HepG2 (cell line): ENCODE results near the gene UBR7. TPM values are rescaled to one million over a fixed set of nuclear protein-coding genes. Genes with fewer than 3 reads are reported as not detected.

Experiments used
- CBFB ChIP-seq: sonication (generic); formaldehyde crosslinking; IDR thresholded peaks from 2 replicates; pipeline ENCODE4 v1.4.0; 2020; ENCODE audit warnings: missing genetic modification reagents
- ESRRA ChIP-seq: sonication (generic); formaldehyde crosslinking; IDR thresholded peaks from 2 replicates; pipeline ENCODE4 v1.5.1; 2020; ENCODE audit warnings: mild to moderate bottlenecking, low read depth, missing genetic modification reagents
- NFRKB ChIP-seq: fragments of 450-650 bp; IDR thresholded peaks from 2 replicates; pipeline ENCODE4 v1.6.1; 2017
- PAF1 ChIP-seq: IDR thresholded peaks from 2 replicates; pipeline ENCODE4 v1.6.1; 2016; ENCODE audit warnings: missing genetic modification reagents, missing compliant biosample characterization
- PRPF4 ChIP-seq: fragments of 200-400 bp; formaldehyde crosslinking; IDR thresholded peaks from 2 replicates; pipeline ENCODE4 v1.6.1; 2016; ENCODE audit warnings: low read length, low read depth; ENCODE audit not compliant: poor library complexity, severe bottlenecking
- SETDB1 ChIP-seq: sonication (generic); formaldehyde crosslinking; IDR thresholded peaks from 2 replicates; pipeline ENCODE4 v1.5.1; 2020; ENCODE audit warnings: missing genetic modification reagents, mild to moderate bottlenecking, borderline replicate concordance
- SOX5 ChIP-seq: IDR thresholded peaks from 2 replicates; pipeline ENCODE4 v1.6.1; 2016; ENCODE audit warnings: borderline replicate concordance
- SRF ChIP-seq: IDR thresholded peaks from 2 replicates; pipeline ENCODE4 v1.6.1; 2011; ENCODE audit warnings: mild to moderate bottlenecking, low read depth, low read length, moderate library complexity
- ZKSCAN8 ChIP-seq: IDR thresholded peaks from 2 replicates; pipeline ENCODE4 v1.6.1; 2016; ENCODE audit warnings: borderline replicate concordance, missing genetic modification reagents, missing compliant biosample characterization
- ZNF121 ChIP-seq: sonication (generic); formaldehyde crosslinking; IDR thresholded peaks from 2 replicates; pipeline ENCODE4 v1.5.0; 2020; ENCODE audit warnings: mild to moderate bottlenecking, missing genetic modification reagents
- ZNF296 ChIP-seq: sonication (generic); formaldehyde crosslinking; conservative IDR thresholded peaks from 2 replicates; pipeline ENCODE4 v1.5.0; 2020; ENCODE audit warnings: mild to moderate bottlenecking, missing genetic modification reagents
- ZNF44 ChIP-seq: sonication (generic); formaldehyde crosslinking; IDR thresholded peaks from 2 replicates; pipeline ENCODE4 v1.5.1; 2020; ENCODE audit warnings: mild to moderate bottlenecking, missing genetic modification reagents
- ZNF746 ChIP-seq: sonication (generic); formaldehyde crosslinking; IDR thresholded peaks from 2 replicates; pipeline ENCODE4 v1.8.0; 2022; ENCODE audit warnings: mild to moderate bottlenecking, missing genetic modification reagents
- ZNF772 ChIP-seq: sonication (generic); formaldehyde crosslinking; IDR thresholded peaks from 2 replicates; pipeline ENCODE4 v1.5.0; 2020; ENCODE audit warnings: mild to moderate bottlenecking, missing genetic modification reagents
- polyA plus RNA-seq, 8 experiments: library from polyadenylated mRNA; depleted of rRNA in 3 of 8; stranded (reverse) in 7 of 8; unstranded in 1 of 8; fragments of >200 nt; fragmentation: Illumina TruSeq in 4 of 8; extraction: Trizol in 4 of 8; gene quantifications; 2 replicates each; pipeline versions ENCODE4 v1.2.1 to v1.2.3, GENCODE V29; 2011 to 2016; ENCODE audit warnings: low read depth in 4 of 8, missing spikeins in 1 of 8, mixed read lengths in 1 of 8; ENCODE audit not compliant: insufficient read depth in 1 of 8
- total RNA-seq, 5 experiments: library from RNA; depleted of rRNA; stranded (reverse); fragments of >200 nt; fragmentation: Illumina TruSeq; extraction: Trizol; gene quantifications; 2 replicates each; pipeline ENCODE4 v1.2.3, GENCODE V29; 2016; ENCODE audit warnings: low read depth in 1 of 5
- TF ChIP-seq, protein P1 (sequence below): sonication (generic); formaldehyde crosslinking; IDR thresholded peaks from 2 replicates; pipeline ENCODE4 v1.4.0; 2020; ENCODE audit warnings: missing genetic modification reagents, borderline replicate concordance
- TF ChIP-seq, protein P2 (sequence below): sonication (generic); formaldehyde crosslinking; conservative IDR thresholded peaks from 2 replicates; pipeline ENCODE4 v1.4.0; 2020; ENCODE audit warnings: mild to moderate bottlenecking, missing genetic modification reagents, moderate library complexity

UBR7 gene
- total and polyA plus RNA-seq, 2 of the 13 experiments (the other 11 are each of a cell fraction or from before 2014, with no cell fraction given) = 11.0 to 19.7 TPM

DNA sequence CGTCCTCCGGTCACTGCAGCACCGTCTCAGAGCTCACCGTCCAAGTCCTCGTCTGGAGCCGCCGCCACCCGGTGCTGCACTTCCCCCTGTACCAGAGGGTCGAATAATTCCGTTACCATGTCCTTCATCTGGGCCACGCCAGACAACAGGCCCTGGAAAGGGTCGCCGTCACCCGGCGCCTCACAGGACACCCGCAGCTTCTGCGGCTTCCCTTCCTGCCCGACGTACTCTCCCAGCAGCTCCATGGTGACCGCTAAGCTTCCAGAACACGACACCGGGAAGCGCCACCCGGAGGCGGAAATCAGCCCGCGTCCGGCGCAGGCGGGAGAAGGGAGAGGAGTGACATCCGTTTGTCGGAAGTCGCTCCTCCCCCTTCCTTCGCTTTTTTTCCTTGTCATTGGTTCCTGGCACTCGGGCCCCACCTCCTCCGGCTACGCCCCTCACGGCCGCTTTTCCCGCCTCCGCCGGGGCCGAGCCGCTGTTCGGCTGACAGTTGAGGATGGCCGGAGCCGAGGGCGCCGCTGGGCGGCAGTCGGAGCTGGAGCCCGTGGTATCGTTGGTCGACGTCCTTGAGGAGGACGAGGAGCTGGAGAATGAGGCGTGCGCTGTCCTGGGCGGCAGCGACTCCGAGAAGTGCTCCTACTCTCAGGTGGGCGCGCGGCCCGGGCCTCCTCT is at the start of gene UBR7, which contains the start of gene GON7 (continued):
- peak; percentile 31 for TF ChIP-seq SOX5 (CRISPR knock-in tag)
- TF ChIP-seq SETDB1 = no peak
- no peak for TF ChIP-seq ZNF121 (CRISPR knock-in tag)
- no peak for TF ChIP-seq ZNF296 (CRISPR knock-in tag)
- TF ChIP-seq, protein P1, sequence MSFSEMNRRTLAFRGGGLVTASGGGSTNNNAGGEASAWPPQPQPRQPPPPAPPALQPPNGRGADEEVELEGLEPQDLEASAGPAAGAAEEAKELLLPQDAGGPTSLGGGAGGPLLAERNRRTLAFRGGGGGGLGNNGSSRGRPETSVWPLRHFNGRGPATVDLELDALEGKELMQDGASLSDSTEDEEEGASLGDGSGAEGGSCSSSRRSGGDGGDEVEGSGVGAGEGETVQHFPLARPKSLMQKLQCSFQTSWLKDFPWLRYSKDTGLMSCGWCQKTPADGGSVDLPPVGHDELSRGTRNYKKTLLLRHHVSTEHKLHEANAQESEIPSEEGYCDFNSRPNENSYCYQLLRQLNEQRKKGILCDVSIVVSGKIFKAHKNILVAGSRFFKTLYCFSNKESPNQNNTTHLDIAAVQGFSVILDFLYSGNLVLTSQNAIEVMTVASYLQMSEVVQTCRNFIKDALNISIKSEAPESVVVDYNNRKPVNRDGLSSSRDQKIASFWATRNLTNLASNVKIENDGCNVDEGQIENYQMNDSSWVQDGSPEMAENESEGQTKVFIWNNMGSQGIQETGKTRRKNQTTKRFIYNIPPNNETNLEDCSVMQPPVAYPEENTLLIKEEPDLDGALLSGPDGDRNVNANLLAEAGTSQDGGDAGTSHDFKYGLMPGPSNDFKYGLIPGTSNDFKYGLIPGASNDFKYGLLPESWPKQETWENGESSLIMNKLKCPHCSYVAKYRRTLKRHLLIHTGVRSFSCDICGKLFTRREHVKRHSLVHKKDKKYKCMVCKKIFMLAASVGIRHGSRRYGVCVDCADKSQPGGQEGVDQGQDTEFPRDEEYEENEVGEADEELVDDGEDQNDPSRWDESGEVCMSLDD = 0 out of 2 replicates have a peak, but pooled peaks have one; percentile 28
- no peak for TF ChIP-seq SRF
- peak; percentile 25; the same call in 1 of the 2 replicates for TF ChIP-seq ZKSCAN8
- TF ChIP-seq ZNF746 (CRISPR knock-in tag) = peak; percentile 27; the same call in 1 of the 2 replicates
- TF ChIP-seq, protein P2, sequence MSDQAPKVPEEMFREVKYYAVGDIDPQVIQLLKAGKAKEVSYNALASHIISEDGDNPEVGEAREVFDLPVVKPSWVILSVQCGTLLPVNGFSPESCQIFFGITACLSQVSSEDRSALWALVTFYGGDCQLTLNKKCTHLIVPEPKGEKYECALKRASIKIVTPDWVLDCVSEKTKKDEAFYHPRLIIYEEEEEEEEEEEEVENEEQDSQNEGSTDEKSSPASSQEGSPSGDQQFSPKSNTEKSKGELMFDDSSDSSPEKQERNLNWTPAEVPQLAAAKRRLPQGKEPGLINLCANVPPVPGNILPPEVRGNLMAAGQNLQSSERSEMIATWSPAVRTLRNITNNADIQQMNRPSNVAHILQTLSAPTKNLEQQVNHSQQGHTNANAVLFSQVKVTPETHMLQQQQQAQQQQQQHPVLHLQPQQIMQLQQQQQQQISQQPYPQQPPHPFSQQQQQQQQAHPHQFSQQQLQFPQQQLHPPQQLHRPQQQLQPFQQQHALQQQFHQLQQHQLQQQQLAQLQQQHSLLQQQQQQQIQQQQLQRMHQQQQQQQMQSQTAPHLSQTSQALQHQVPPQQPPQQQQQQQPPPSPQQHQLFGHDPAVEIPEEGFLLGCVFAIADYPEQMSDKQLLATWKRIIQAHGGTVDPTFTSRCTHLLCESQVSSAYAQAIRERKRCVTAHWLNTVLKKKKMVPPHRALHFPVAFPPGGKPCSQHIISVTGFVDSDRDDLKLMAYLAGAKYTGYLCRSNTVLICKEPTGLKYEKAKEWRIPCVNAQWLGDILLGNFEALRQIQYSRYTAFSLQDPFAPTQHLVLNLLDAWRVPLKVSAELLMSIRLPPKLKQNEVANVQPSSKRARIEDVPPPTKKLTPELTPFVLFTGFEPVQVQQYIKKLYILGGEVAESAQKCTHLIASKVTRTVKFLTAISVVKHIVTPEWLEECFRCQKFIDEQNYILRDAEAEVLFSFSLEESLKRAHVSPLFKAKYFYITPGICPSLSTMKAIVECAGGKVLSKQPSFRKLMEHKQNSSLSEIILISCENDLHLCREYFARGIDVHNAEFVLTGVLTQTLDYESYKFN (CRISPR knock-in tag) = peak; percentile 45; the same call in 1 of the 2 replicates
- peak; percentile 84 for TF ChIP-seq ZNF772 (CRISPR knock-in tag)
- 0 out of 2 replicates have a peak, but pooled peaks have one; percentile 59 for TF ChIP-seq ESRRA (CRISPR knock-in tag)
- TF ChIP-seq CBFB (CRISPR knock-in tag) = peak; percentile 87
- TF ChIP-seq ZNF44 (CRISPR knock-in tag) = 0 out of 2 replicates have a peak, but pooled peaks have one; percentile 39
- no peak for TF ChIP-seq NFRKB
- no peak for TF ChIP-seq PAF1
- no peak for TF ChIP-seq PRPF4
